ENCODE measurements around the gene EGR2.

EGR2 gene

GRCh38 chr10:62816331-62817120 is at the start of gene EGR2:
EGR2 (minus strand) TSS chr10:62816366; CDS start chr10:62816029, 337 bp downstream.
- FAIRE-seq, result no peak

- no peak for FAIRE-seq
Measured at GRCh38 chr10:62862447-62862846, 46.3 kb upstream of the EGR2 start.

GRCh38 chr10:62861507-62861906 is 45.3 kb upstream of the EGR2 start:
- no peak for FAIRE-seq

- FAIRE-seq, result no peak
Measured at GRCh38 chr10:62860946-62861345, 44.8 kb upstream of the EGR2 start.

GRCh38 chr10:62858364-62858763 is 42.2 kb upstream of the EGR2 start:
- FAIRE-seq, result no peak

- no peak for FAIRE-seq
Measured at GRCh38 chr10:62856021-62856420, 39.9 kb upstream of the EGR2 start.

GRCh38 chr10:62853710-62854109 is 37.5 kb upstream of the EGR2 start:
- FAIRE-seq, result no peak

GRCh38 chr10:62852961-62853702 is 37.0 kb upstream of the EGR2 start:
- no peak for FAIRE-seq

- FAIRE-seq, result no peak
Measured at GRCh38 chr10:62851442-62851841, 35.3 kb upstream of the EGR2 start.

GRCh38 chr10:62850646-62851045 is 34.5 kb upstream of the EGR2 start:
- no peak for FAIRE-seq

- no peak for FAIRE-seq
Measured at GRCh38 chr10:62847433-62847832, 31.3 kb upstream of the EGR2 start.

GRCh38 chr10:62844280-62845011 is 28.3 kb upstream of the EGR2 start:
- no peak for FAIRE-seq

- no peak for FAIRE-seq
Measured at GRCh38 chr10:62843600-62843999, 27.4 kb upstream of the EGR2 start.

GRCh38 chr10:62842983-62843382 is 26.8 kb upstream of the EGR2 start:
- no peak for FAIRE-seq

GRCh38 chr10:62839590-62839989 is 23.4 kb upstream of the EGR2 start:
- FAIRE-seq, result no peak

GRCh38 chr10:62831346-62831745 is 15.2 kb upstream of the EGR2 start:
- FAIRE-seq, result no peak

GRCh38 chr10:62830679-62831078 is 14.5 kb upstream of the EGR2 start:
- FAIRE-seq, result no peak

GRCh38 chr10:62829622-62830021 is 13.5 kb upstream of the EGR2 start:
- no peak for FAIRE-seq

GRCh38 chr10:62826273-62826672 is 10.1 kb upstream of the EGR2 start:
- no peak for FAIRE-seq

GRCh38 chr10:62820586-62820985 is 4.4 kb upstream of the EGR2 start:
- FAIRE-seq, result no peak

- no peak for FAIRE-seq
Measured at GRCh38 chr10:62819141-62819920, 3.2 kb upstream of the EGR2 start.

- FAIRE-seq, result no peak
Measured at GRCh38 chr10:62818426-62819011, 2.4 kb upstream of the EGR2 start.

Data from TTC549 (cell line).